K562 (cell line): ENCODE results near the gene MGAT4B. TPM values are rescaled to one million over a fixed set of nuclear protein-coding genes. Genes with fewer than 3 reads are reported as not detected.

Experiments
- CREM ChIP-seq: IDR thresholded peaks from 2 replicates; pipeline ENCODE4 v1.6.1; 2014; ENCODE audit warnings: antibody characterized with exemption, low read depth
- EGR1 ChIP-seq: fragments of 450-650 bp; conservative IDR thresholded peaks from 2 replicates; pipeline ENCODE4 v1.6.1; 2017; ENCODE audit warnings: mild to moderate bottlenecking
- EP400 ChIP-seq: fragments of 450-650 bp; IDR thresholded peaks from 2 replicates; pipeline ENCODE4 v1.6.1; 2017; ENCODE audit warnings: antibody characterized with exemption, mild to moderate bottlenecking, moderate library complexity
- ETV1 ChIP-seq: fragments of 450-650 bp; conservative IDR thresholded peaks from 2 replicates; pipeline ENCODE4 v1.6.1; 2016; ENCODE audit warnings: missing genetic modification characterization, control low read depth, low read depth, missing compliant biosample characterization
- ETV6 ChIP-seq, 3 experiments: fragments of 150-350 bp in 1 of 3; sonication (generic) in 1 of 3; formaldehyde crosslinking in 1 of 3; IDR thresholded peaks; 2 replicates each; pipeline versions ENCODE4 v1.6.1 to v1.8.0; 2014 to 2022; ENCODE audit warnings: borderline replicate concordance in 2 of 3, low read depth in 2 of 3, antibody characterized with exemption in 1 of 3, low read length in 1 of 3, mild to moderate bottlenecking in 1 of 3, missing genetic modification reagents in 1 of 3
- MXI1 ChIP-seq: IDR thresholded peaks from 2 replicates; pipeline ENCODE4 v1.6.1; 2011; ENCODE audit warnings: low read depth, mild to moderate bottlenecking, improper control_type of control experiment, low read length
- REST ChIP-seq, 2 experiments: fragments of 450-650 bp; formaldehyde crosslinking in 1 of 2; IDR thresholded peaks; 2 replicates each; pipeline versions ENCODE4 v1.4.0 to v1.6.1; 2014 to 2020; ENCODE audit warnings: mild to moderate bottlenecking in 2 of 2, borderline replicate concordance in 1 of 2, low read depth in 1 of 2
- SIX5 ChIP-seq, 2 experiments: IDR thresholded peaks; 2 replicates each; pipeline ENCODE4 v1.6.1; 2011; ENCODE audit warnings: low read length in 2 of 2, borderline replicate concordance in 1 of 2, low read depth in 1 of 2, mild to moderate bottlenecking in 1 of 2, moderate library complexity in 1 of 2; ENCODE audit not compliant: insufficient read depth in 1 of 2
- ZNF3 ChIP-seq: fragments of 250-450 bp; sonication (Bioruptor Pico); IDR thresholded peaks from 2 replicates; pipeline ENCODE4 v1.5.0; 2021; ENCODE audit warnings: mild to moderate bottlenecking, moderate library complexity
- ZNF57 ChIP-seq: fragments of 450-650 bp; formaldehyde crosslinking; IDR thresholded peaks from 2 replicates; pipeline ENCODE4 v1.4.0; 2020; ENCODE audit warnings: mild to moderate bottlenecking, moderate library complexity
- ZNF75A ChIP-seq: fragments of 450-650 bp; formaldehyde crosslinking; IDR thresholded peaks from 2 replicates; pipeline ENCODE4 v1.4.0; 2020; ENCODE audit warnings: mild to moderate bottlenecking
- ZNF76 ChIP-seq: fragments of 250-450 bp; sonication (Bioruptor Pico); IDR thresholded peaks from 2 replicates; pipeline ENCODE4 v1.4.0; 2020; ENCODE audit warnings: mild to moderate bottlenecking, moderate library complexity, borderline replicate concordance
- polyA plus RNA-seq, 8 experiments: library from polyadenylated mRNA; depleted of rRNA in 4 of 8; stranded (reverse) in 5 of 8; unstranded in 3 of 8; fragments of >200 nt; fragmentation: Nextera tagmentation in 2 of 8; fragmentation: Illumina TruSeq in 1 of 8; extraction: Ambion mirVana in 2 of 8; extraction: Trizol in 1 of 8; gene quantifications; 2 replicates each; pipeline versions ENCODE4 v1.2.1 to v1.2.3, GENCODE V29; 2011 to 2014; ENCODE audit warnings: inconsistent platforms in 1 of 8, missing spikeins in 1 of 8
- total RNA-seq, 7 experiments: library from RNA; depleted of rRNA in 6 of 7; stranded (reverse); fragments of >200 nt in 6 of 7; fragmentation: Illumina TruSeq in 2 of 7; extraction: Trizol in 2 of 7; gene quantifications; 2 replicates each; pipeline versions ENCODE4 v1.2.1 to v1.2.3, GENCODE V29; 2011 to 2021; ENCODE audit warnings: low replicate concordance in 1 of 7
- TF ChIP-seq, protein P1 (sequence below): sonication (generic); formaldehyde crosslinking; IDR thresholded peaks from 2 replicates; pipeline ENCODE4 v1.8.0; 2022; ENCODE audit warnings: mild to moderate bottlenecking, missing genetic modification reagents

MGAT4B gene
- total and polyA plus RNA-seq, 9 of the 15 experiments (the other 6 are each of a cell fraction or from before 2014, with no cell fraction given), result 0.34 to 133 (median 75.4) TPM

- TF ChIP-seq, protein P1, sequence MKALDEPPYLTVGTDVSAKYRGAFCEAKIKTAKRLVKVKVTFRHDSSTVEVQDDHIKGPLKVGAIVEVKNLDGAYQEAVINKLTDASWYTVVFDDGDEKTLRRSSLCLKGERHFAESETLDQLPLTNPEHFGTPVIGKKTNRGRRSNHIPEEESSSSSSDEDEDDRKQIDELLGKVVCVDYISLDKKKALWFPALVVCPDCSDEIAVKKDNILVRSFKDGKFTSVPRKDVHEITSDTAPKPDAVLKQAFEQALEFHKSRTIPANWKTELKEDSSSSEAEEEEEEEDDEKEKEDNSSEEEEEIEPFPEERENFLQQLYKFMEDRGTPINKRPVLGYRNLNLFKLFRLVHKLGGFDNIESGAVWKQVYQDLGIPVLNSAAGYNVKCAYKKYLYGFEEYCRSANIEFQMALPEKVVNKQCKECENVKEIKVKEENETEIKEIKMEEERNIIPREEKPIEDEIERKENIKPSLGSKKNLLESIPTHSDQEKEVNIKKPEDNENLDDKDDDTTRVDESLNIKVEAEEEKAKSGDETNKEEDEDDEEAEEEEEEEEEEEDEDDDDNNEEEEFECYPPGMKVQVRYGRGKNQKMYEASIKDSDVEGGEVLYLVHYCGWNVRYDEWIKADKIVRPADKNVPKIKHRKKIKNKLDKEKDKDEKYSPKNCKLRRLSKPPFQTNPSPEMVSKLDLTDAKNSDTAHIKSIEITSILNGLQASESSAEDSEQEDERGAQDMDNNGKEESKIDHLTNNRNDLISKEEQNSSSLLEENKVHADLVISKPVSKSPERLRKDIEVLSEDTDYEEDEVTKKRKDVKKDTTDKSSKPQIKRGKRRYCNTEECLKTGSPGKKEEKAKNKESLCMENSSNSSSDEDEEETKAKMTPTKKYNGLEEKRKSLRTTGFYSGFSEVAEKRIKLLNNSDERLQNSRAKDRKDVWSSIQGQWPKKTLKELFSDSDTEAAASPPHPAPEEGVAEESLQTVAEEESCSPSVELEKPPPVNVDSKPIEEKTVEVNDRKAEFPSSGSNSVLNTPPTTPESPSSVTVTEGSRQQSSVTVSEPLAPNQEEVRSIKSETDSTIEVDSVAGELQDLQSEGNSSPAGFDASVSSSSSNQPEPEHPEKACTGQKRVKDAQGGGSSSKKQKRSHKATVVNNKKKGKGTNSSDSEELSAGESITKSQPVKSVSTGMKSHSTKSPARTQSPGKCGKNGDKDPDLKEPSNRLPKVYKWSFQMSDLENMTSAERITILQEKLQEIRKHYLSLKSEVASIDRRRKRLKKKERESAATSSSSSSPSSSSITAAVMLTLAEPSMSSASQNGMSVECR (CRISPR knock-in tag), result peak; percentile 79
- no peak for TF ChIP-seq ZNF3 (CRISPR knock-in tag)
- peak; percentile 85 for TF ChIP-seq ETV1 (tag)
- peak; percentile 87; the same call in 1 of the 2 replicates for TF ChIP-seq EP400
- no peak for TF ChIP-seq ZNF57 (CRISPR knock-in tag)
- peak; percentile 42; the same call in 1 of the 2 replicates for TF ChIP-seq EGR1
- TF ChIP-seq CREM, result peak; percentile 93
- no peak for TF ChIP-seq ETV6 (IDR thresholded peaks at IDR 0.05; ENCODE audit: borderline replicate concordance in 1 of 2, low read depth in 2 of 2, low read length in 1 of 2)
- TF ChIP-seq ETV6 (CRISPR knock-in tag; IDR thresholded peaks at IDR 0.05; ENCODE audit: borderline replicate concordance), result no peak
- no peak for TF ChIP-seq ZNF75A (CRISPR knock-in tag)
- no peak for TF ChIP-seq SIX5 (IDR thresholded peaks at IDR 0.05; ENCODE audit: borderline replicate concordance in 1 of 2, insufficient read depth in 1 of 2, low read depth in 1 of 2, low read length in 2 of 2)
- 0 out of 2 replicates have a peak, but pooled peaks have one; percentile 16 for TF ChIP-seq ZNF76 (CRISPR knock-in tag)
- TF ChIP-seq REST (IDR thresholded peaks at IDR 0.05; ENCODE audit: borderline replicate concordance), result peak; percentile 66
- no peak for TF ChIP-seq REST (CRISPR knock-in tag; IDR thresholded peaks at IDR 0.05; ENCODE audit: low read depth)
- peak; percentile 46; the same call in 1 of the 2 replicates for TF ChIP-seq MXI1
These were observed 12.2 kb upstream of the MGAT4B start (continued) for GRCh38 chr5:179818746-179819295.
